CD4-positive, alpha-beta T cell treated with Interferon gamma for 1 hour (primary cell): ENCODE measurements around the gene GRIN3A.

ENCODE experiments used
- DNase-seq: peaks from one replicate; pipeline ENCODE4 v3.0.0-alpha.2; 2020

The GRIN3A gene

DNA sequence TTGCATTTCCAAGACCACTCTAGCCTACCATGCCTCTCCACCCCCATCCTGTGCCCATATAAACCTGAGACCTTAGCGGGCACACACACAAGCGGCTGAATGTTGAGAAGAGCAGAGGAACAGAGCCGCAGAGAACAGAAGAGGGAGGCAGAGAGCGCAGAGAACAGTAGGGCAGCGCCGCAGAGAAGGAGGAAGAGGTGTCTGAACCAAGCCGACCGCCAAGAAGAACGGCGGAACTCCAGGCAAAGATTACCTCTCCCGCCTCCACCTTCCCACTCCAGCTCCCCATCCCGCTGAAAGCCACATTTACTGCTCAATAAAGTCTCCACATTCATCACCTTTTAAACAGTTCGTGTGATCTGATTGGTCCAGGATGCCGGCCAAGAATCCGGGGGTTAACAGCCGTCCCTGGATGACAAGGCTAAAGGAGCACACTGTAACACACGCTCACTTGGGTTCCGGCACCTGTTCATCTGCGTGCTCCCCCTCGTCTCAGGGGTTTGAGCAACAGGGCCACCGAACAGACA lies 33.2 kb downstream of the GRIN3A start:
- DNase-seq: peak; percentile 7

DNA sequence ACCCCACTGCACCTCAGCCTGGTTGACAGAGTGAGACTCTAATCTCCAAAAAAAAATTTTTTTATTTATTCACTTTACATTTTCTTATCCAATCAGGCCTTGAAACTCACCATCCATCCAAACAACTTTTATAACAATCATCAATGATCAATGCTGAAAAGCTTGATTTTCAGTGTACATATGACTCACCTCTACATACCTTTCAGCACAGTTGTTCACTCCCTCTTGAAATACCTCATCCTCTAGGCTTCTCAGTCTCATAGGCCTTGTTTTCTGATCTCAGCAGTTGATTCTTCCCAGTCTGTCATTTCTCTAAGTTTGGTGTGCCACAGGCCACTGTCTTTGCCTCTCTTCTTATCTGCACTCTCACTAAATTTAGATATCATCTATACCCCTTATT lies 36.2 kb downstream of the GRIN3A start:
- no peak for DNase-seq

DNA sequence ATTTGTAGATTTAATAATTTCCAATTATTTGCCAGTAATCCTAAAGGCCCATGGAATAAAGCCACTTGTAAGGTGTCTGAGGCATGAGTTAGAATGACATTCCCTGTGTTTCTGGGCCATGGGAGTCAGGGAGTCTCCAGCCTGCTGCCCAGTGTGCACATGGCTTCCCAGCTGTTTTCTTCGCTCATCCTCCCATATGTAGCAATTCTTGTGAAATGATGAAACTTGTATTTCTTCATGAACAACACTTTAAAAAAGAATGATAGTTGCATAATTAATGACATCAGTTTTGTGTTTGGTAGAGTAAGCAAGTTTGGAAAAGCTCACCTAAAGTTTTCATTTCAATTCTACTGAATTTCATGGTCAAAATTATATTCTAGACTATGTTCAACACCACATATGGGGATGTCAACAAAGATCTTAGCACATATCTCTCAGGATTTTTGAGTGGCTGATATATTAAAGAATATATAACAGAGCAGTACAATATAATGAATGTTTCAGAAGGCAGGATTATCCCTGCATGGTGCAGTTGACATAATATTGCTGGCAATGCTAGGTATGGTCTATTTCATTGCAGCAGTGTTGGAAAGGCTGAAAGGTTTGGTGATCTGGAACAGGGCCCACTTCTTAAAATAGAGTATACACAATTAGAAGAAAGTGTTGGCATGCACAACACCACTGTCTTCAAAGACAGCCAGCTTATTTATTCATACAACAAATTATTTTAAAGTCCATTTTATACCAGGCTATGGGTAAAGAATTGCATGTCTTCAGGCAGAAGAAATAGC lies 44.7 kb downstream of the GRIN3A start:
- DNase-seq: no peak

DNA sequence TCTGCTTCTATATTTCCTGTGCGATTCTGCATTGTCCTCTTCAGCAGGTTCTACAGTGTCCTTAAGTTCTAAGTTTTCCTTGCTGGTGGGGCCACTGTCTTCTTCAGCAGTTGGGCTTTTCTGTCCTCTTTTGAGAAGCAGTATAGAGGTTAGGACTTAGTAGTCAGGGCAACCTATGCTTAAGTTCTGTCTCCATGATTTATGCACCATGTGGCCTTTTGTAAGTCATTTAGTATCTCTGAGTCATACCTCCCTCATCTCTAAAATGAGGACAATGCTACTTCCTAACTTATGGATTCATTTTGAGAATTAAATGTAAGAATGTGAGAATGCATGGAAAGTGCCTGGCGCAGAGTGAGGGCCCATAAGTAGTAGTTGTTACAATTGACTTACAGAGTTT lies 46.8 kb downstream of the GRIN3A start:
- no peak for DNase-seq

DNA sequence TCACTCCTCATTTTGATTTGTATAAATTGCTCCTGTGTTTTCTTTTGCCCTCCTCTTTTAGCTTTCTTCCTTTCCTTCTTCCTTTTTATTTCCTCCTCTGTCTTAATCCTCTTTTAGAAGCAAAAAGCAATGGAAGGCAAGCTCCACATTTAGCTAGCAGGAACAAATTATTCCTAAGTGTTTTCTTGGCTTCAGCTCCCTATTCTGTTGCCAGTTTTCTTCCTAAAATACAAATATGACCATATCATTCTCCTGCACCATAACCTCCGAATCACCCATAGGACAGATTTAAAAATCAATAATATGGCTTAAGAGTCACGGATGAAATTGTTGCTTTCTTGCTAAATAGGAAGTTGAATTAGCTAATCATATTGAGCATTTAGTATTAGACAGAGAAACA lies 49.4 kb downstream of the GRIN3A start:
- DNase-seq: no peak

DNA sequence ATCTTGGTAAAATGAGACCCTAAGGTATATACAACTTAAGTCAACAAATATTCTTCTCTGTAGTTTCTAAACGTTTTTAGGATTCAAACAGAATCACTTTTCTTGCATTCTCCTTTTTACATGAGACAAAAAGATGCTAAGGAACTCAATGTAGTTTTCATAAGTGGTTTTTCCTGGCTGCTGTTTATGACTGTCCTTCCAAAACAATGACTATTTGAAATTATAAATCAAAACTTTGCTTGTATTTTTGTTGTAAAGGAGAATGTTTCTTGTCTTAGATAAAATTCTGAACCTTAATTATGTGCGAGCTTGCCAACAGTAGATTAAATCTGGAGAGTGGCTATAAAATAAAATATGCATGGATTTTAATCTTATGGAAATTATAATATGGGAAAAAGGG lies 53.8 kb downstream of the GRIN3A start:
- DNase-seq: no peak

DNA sequence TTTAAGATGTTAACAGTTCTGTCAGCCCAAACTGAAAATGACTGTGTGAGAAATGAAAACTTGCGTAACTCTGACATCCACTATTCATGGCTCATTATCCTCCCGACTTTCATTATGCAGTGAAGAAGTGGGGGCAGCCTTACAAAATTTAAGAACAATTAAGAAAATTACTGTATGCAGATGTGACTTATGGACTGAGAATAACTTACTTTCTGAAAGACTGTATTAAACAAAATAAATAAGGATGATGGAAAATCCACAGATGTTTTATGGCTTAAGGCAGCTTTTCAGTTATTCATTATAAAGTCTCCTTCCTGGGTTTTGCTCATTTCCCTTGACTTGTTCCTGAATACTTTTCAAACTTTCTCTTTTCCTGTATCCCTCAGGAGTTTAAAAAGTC lies 55.2 kb downstream of the GRIN3A start:
- no peak for DNase-seq

DNA sequence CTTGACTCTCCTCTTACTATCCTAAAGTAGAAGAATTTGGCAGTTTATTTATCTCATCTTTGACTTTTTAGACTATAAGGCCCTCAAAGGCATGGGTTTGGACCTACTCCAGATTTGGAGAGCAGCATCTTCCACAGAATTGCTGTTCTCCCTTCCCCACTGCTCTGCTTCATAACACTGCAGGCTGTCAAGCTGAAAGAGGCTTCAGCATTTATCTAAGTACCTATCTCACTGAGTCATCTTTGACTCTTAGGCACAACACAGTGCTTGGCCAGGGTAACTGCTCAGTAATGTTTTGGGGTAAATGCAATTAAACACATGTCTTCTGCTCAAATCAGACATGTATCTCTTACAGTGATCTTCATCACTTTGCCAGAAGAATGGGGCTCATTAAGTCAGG lies 60.6 kb downstream of the GRIN3A start:
- no peak for DNase-seq

DNA sequence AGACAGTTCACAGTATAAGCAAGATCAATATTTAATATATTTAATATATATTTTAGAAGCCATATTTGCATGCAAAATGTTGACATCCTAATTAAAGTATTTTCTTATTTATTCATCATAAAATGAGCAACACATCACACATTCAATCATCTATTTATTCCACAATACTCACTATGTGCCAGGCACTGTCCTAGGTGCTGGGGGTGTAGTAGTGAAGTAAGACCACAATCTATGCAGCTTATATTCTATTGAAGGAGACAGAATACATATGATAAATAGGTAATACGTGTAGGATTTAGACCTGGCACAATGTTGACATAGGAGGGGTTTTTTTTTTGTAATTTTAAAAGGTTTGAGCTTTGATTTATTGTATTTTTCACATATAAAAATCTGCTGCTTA lies 63.1 kb downstream of the GRIN3A start:
- DNase-seq: no peak

DNA sequence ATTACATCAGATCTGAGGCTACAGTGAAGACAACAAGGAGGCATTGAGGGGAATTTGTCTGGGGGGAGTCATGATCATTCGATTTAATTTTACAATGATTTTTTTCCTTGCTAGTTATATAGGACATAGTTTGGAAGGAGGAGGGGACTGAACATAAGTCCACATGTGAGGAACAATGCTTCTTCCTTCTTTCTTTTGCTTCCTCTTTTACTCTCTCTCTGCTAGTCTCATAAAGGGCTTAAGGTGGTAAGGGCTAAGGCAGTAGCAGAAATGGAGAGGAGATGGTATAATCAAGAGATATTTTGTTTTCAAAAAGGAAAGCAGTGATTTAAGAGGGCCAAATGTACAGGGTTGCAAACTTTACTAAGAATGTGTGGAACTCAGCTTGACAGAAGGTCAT lies 64.3 kb downstream of the GRIN3A start:
- no peak for DNase-seq

DNA sequence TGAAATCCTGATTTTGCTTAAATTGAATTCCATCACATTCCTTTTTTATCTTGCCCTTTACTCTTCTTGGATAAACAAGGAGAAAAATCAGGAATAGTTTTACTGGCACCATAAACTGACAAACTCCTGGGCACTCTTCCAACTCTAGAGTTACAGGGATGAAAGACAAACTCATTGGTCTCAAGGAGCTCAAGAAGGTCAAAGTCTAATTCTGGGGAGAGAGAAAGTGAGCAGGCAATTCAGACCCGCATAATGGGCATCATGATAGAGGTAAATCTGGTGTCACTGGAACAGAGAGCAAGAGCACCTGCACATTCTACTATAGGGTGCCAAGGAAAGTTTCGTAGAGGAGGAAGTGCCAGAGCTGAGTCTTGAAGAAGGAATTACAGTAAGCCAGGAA lies 64.8 kb downstream of the GRIN3A start:
- DNase-seq: no peak

DNA sequence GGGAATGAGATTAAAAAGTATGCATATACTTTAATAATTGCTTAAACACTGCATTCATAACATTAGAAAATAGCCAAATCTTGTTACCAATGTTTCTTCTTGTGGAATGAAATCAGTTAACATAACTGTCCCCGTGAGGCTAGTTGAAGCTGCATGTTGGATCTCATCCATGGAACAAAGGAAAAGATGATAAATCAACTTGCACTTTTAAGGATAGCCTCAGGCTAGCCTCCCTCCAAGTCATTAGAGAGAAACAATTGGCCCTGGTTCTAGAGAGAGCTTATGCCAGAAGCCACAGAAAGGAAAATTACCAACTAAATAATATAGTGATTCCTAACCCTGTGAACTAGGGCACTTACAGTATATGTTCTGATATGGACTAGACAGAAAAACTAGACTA lies 66.9 kb downstream of the GRIN3A start:
- no peak for DNase-seq

DNA sequence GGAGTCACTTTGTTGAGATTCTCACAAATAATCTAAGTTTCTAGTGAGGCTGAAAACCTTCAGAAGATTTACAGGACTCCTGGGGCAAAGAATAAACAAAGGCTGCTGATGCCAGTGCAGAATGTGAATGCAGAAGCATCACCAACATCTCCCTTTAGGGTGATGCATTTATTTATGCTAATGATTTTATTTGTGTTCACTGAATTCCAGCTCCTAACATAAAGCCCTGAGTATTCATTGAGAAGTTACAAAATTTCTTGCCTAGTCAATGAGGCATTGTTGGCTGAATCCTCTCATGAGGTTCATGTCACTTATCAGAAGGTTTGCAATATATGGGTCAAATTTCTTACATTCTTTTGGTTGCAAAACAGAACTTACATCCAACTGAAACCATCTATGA lies 70.0 kb downstream of the GRIN3A start:
- DNase-seq: no peak

DNA sequence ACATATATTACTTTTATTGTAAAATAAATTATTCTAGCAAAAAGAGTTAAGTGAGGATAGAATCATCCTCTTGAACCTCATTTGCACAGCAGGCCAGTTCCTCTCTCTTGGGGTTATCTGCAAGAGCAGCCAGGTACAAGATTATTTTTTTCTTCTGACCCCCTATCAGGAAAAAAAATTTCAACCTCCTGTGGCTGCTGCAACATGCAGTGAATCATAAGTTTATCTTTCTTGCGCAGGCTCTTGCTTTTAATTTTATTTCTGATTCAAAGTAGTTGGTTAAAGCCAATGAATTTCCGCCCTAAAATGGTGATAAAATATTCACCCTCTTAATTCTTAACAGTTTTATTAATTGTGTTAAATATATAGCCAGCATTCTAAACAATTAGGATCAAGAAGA lies 74.0 kb downstream of the GRIN3A start:
- no peak for DNase-seq

DNA sequence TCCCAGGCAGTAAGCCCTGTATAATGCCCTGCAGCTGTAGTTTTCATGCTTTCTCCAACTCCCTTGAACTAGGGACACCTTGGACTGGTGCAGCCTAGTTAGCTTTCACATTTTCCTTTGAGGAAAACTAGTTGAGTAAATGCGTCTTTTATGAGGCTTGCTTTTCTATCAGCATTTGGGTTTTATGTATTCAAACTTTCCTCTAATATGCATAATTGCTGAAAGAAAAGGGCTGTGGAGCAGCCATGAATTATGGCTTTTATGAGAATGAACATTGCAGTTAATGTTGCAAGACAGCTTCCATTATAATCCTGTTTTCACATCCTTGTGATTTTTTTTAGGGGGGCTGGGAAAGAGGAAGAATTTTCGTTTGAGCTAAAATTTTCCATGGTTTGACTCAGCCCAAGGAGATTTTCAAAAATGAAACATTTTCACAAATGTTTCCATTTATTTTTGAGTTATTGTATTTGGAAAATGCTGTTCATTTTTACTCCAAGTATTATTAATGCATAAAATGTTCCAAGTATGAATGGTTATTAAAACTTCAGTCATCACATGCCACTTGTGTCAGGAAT lies 85.8 kb downstream of the GRIN3A start:
- no peak for DNase-seq

DNA sequence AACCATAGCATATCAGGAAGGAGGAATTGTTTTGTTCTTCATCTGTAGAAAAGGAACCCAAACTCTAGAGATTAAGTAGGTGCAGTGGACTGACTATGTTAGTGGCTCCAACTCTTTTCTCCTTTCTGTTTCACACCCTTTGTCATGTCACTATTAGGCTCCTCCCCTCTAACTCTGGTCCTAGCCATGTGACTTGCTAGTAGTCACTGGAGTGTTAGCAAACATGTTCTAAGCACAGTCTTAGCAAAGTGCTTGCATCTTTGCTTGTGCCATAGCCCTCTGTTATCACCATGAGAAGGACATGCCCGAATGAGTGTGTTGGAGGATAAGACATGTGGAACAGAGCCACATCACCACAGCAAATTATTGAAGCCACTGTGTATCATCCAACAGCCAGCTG lies 88.3 kb downstream of the GRIN3A start:
- no peak for DNase-seq

DNA sequence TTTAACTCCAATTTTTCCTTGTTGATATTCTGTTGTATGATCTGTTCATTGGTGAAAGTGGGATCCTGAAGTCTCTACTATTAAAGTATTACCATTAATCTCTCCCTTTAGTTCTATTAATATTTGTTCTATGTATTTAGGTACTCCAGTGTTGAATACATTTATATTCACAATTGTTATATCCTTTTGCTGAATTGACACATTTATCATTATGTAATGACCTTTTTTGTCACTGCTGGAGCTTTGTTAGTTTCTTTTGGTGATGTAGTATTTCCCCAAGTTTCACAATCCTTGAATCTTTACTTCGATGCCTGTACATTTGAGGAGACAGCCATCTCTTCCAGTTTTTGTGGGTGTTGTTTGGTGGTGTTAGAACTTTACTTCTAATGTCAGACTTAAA lies 90.0 kb downstream of the GRIN3A start:
- DNase-seq: no peak

DNA sequence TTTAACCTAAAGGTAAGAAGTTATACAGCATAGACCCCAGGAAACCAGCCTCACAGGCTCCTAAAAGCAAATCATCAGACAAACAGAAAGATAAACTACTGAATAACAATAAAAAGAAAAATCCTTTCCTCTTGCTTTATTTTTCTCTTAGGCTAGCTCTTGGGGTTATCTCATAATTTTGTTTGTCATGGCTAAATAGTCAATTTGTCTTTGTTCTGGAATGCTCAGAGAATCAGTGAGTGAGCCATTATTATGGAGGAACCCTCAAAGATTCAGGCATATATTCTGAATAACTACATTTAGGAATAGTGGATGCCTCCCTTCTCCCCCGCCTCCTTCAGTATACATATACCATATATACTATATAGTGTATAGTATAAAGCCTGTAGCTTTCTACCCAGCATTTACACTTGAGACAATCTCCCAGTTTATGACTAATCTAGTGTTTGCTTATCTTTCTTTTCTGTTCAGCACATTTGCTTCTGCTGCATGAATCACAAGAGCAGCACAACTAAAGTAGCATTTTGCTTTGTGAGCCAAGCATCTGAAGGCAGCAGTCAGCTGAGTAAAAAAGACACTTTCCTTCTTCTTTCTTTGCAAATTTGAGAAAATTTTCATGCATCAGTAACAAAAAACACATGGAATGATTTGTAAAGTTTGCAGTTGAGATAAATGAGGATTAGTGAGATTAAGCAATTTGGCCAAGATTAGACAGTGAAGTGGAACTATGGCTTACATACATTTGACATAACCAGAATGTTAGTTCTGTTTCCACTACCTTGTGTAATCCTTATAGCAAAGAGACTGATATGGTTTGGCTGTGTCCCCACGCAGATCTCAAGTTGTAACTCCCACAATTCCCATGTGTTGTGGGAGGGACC lies 98.4 kb downstream of the GRIN3A start:
- no peak for DNase-seq

DNA sequence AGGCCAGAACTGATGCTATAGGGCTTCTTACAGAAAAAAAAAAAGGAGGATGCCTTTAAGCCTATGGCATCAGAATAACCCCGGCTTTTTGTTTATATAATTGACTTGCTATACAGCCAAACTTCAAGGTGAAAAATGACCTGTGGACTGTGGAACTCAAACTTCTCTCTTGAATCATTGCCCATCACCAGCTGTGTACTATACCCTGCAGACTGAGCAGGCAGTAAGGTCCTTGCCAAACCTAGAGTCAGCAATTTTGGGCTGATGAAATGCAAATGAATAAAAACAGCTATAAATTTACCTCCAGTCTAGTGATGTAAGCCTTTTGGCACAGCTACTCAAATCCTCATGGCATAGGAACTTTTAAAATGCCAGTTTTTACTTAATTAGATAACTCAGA lies 99.1 kb downstream of the GRIN3A start:
- DNase-seq: no peak

DNA sequence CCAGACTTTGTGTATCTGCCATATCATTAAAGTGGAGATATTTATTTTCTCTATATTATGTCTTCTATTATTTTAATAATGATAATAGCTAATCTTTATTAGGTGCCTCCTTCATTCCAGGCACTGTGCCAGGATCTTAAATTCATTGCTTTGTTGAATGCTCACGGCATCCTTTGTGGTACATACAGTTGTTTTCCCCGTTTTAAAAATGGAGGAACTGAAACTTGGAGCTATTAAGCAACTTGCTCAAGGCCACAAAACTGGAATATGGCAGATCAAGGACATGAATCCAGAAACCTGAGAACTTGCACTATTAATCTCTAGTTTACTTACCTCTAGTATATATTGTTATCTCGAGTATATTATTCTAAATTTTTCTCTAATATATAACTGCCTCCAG lies 102.2 kb downstream of the GRIN3A start:
- no peak for DNase-seq

DNA sequence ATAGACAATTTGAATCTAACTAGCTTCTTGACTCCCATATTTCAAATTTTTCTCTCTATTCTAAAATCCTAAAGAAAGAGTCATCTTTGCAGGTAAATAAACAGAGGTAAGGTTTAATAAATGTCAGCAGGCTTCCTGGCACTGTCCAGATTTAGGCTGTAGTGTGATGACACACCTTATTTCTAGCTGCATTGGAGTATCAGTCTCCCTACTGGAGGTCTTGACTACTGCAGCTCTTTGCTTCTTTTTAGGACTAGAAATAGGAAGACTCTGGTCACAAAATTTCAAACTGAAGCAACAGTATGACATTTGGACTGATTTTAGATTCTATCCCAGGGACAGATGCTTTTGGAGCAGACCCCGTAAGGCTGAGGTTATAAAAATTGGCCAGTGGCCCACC lies 103.0 kb downstream of the GRIN3A start:
- no peak for DNase-seq

DNA sequence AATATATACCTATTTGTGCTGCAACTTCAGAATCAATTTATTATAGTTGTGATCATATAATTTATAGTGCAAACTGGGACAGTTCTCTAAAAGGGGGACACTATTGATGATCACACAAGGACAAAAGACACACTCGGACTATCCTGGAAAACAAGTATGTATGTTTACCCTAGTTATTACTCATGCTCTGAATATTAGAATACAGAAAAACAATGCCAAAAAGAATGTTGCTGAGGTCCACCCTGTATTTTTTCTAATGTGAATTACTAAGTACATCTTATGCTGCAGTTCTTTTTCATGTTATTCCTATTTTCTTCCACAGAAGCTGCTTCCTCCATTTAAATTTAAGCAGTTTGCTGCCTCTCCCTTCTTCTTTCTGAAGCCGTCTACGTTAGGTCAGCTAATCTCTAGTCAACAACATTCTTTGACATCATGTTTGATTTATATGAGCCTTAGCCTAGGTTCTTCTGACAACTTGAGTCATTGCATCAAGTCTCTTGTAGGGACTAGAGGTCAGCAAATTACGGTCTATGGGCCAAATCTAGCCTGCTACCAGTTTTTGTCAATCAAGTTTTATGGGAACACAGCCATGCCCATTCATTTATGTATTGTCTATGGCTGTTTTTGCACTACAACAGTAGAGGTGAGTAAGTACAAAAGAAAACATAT lies 103.6 kb downstream of the GRIN3A start:
- no peak for DNase-seq

DNA sequence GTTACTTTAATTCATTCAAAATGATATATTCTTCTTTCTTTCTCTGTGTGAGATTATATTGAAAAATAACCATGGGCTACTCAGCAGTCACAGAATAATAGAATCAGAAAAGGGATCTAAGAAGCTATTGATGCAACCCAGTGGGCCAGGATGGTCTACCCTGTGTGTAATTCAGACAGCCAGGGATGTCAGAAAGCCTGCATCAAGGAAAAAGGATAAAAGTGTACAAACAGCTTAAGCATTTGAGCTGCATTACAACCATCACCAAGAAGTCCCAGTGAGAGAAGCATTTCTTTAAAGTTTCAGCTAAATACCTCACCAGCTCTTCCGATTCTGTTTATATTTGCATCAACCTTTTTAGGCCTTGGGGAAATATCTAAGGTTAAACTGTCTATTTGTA lies 105.8 kb downstream of the GRIN3A start:
- no peak for DNase-seq
